Bronchial epithelial cell (primary cell): Measurements from ENCODE around the gene NELL2. TPM values are rescaled to one million over a fixed set of nuclear protein-coding genes. Genes with fewer than 3 reads are reported as not detected.

Source experiments
- DNase-seq: peaks from one replicate; pipeline ENCODE4 v3.0.0-alpha.2; 2010; ENCODE audit warnings: low read depth
- FAIRE-seq: peaks from 2 replicates; lab custom pipeline; 2011; peaks lifted over from hg19 to GRCh38; lab: Jason Lieb, UNC
- H3K27me3 ChIP-seq: 2 replicates; pipeline ENCODE4 v1.5.1; 2011; ENCODE audit warnings: low read length; ENCODE audit not compliant: control insufficient read depth, insufficient read depth
- H3K36me3 ChIP-seq: 2 replicates; pipeline ENCODE4 v1.5.1; 2011; ENCODE audit warnings: low read length; ENCODE audit not compliant: control insufficient read depth, insufficient read depth
- H3K4me3 ChIP-seq: 2 replicates; pipeline ENCODE4 v1.5.1; 2011; ENCODE audit warnings: mild to moderate bottlenecking, low read depth, low read length, control low read depth
- CTCF ChIP-seq: IDR thresholded peaks from 2 replicates; pipeline ENCODE4 v1.5.1; 2011; ENCODE audit warnings: mild to moderate bottlenecking, moderate library complexity, low read length, control low read depth, inconsistent platforms; ENCODE audit not compliant: insufficient read depth, severe bottlenecking
- total RNA-seq: library from RNA; depleted of rRNA; stranded (reverse); fragments of >200 nt; gene quantifications from 2 replicates; pipeline ENCODE4 v1.2.1, GENCODE V29; 2014

The NELL2 gene
- total RNA-seq, 1 donor from 2014 or later, result not detected

GRCh38 chr12:44663291-44663690 lies 212.8 kb downstream of the NELL2 start:
- FAIRE-seq, result no peak
- TF ChIP-seq CTCF, result no peak
- H3K27me3 ChIP-seq, result no peaks in the 10 kb centered on the region
- H3K4me3 ChIP-seq, result no peak overlapping the region
- H3K36me3 ChIP-seq, result no peaks in the 10 kb centered on the region
- no peak for DNase-seq

GRCh38 chr12:44655846-44656245 lies 220.3 kb downstream of the NELL2 start:
- no peak overlapping the region for H3K4me3 ChIP-seq
- TF ChIP-seq CTCF, result no peak
- no peaks in the 10 kb centered on the region for H3K36me3 ChIP-seq
- DNase-seq (no peak), FAIRE-seq (no peak)
- no peaks in the 10 kb centered on the region for H3K27me3 ChIP-seq

GRCh38 chr12:44654646-44655639 lies 221.2 kb downstream of the NELL2 start:
- TF ChIP-seq CTCF, result no peak
- H3K4me3 ChIP-seq, result no peak overlapping the region
- DNase-seq (no peak), FAIRE-seq (no peak)
- H3K27me3 ChIP-seq, result no peaks in the 10 kb centered on the region
- no peaks in the 10 kb centered on the region for H3K36me3 ChIP-seq

GRCh38 chr12:44653861-44654527 lies 222.1 kb downstream of the NELL2 start:
- Histone ChIP-seq H3K4me3 (no peak overlapping the region), H3K36me3 (no peaks in the 10 kb centered on the region), H3K27me3 (no peaks in the 10 kb centered on the region)
- DNase-seq (no peak), FAIRE-seq (no peak)
- TF ChIP-seq CTCF, result no peak

- H3K4me3 ChIP-seq, result no peak overlapping the region
- FAIRE-seq, result no peak
- DNase-seq, result no peak
- no peaks in the 10 kb centered on the region for H3K27me3 ChIP-seq
- no peaks in the 10 kb centered on the region for H3K36me3 ChIP-seq
- no peak for TF ChIP-seq CTCF
Measured at GRCh38 chr12:44649693-44650092, 226.4 kb downstream of the NELL2 start.
